Large intestine (tissue), 3 donors: ENCODE measurements around the gene NCAPH2. TPM values are rescaled to one million over a fixed set of nuclear protein-coding genes. Genes with fewer than 3 reads are reported as not detected.
"Not testable (repeated sequence)": the region's sequence is repeated elsewhere in the genome, so short reads cannot be mapped to it uniquely, and the experiment has no call there.

Source experiments
- DNase-seq, 2 donors: peaks; one replicate each; pipeline versions ENCODE4 v3.0.0 to v3.0.0-alpha.2; 2013
- H3K27ac ChIP-seq: one replicate; pipeline ENCODE4 v1.5.1; 2013; ENCODE audit warnings: low read length
- H3K27me3 ChIP-seq: 2 replicates; pipeline ENCODE4 v1.6.1; 2013; ENCODE audit warnings: low read length; ENCODE audit not compliant: control insufficient read depth, insufficient read depth
- H3K36me3 ChIP-seq: 2 replicates; pipeline ENCODE4 v1.6.1; 2013; ENCODE audit warnings: low read length; ENCODE audit not compliant: control insufficient read depth, insufficient read depth
- H3K4me1 ChIP-seq: one replicate; pipeline ENCODE4 v1.6.1; 2013; ENCODE audit warnings: low read length; ENCODE audit not compliant: control insufficient read depth, insufficient read depth
- H3K4me3 ChIP-seq: one replicate; pipeline ENCODE4 v1.5.1; 2013; ENCODE audit warnings: low read length
- H3K9me3 ChIP-seq: one replicate; pipeline ENCODE4 v1.6.1; 2013; ENCODE audit warnings: mild to moderate bottlenecking, low read depth, low read length, moderate library complexity; ENCODE audit not compliant: control insufficient read depth
- WGBS: methylation state at CpG from one replicate; pipeline ENCODE4 v1.1.5; 2013; ENCODE audit warnings: low lambda C conversion rate; ENCODE audit not compliant: insufficient coverage; 5-methylcytosine and 5-hydroxymethylcytosine counted together
- polyA plus RNA-seq: library from polyadenylated mRNA; unstranded; fragments of 120-200 nt; gene quantifications from one replicate; pipeline ENCODE4 v1.2.1, GENCODE V29; 2013

The NCAPH2 gene
- polyA plus RNA-seq, 1 donor = 31.2 TPM

GRCh38 chr22:50518606-50519005, 10.6 kb downstream of the NCAPH2 start:
- WGBS = no CpG with 5 or more reads among the region's 7 CpGs
- peaks cover 74% of the 10 kb centered on the region for H3K36me3 ChIP-seq

DNA sequence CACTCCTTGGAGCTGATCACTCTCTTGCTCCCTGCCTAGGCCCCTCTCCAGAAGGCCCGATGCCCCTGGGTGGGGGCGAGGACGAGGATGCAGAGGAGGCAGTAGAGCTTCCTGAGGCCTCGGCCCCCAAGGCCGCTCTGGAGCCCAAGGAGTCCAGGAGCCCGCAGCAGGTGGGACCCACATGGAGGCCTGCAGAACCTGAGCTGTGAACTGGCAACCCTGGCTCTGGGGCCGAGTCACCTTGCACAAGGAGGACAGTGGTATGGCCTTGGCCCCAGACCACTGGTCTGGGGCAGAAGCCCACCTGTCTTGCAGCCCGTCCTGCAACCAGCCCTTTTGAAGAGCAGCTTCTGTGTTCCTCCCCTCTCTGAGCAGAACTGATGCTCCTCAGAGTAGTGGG, 11.1 kb downstream of the NCAPH2 start:
- H3K27me3 ChIP-seq = no peaks in the 10 kb centered on the region
- peaks cover 79% of the 10 kb centered on the region for H3K36me3 ChIP-seq
- no peaks in the 10 kb centered on the region for H3K9me3 ChIP-seq
- H3K4me1 ChIP-seq = peaks cover 15% of the 10 kb centered on the region
- no peak for DNase-seq
- WGBS = no CpG with 5 or more reads among the region's 8 CpGs
- no peak overlapping the region for H3K27ac ChIP-seq
- no peak overlapping the region for H3K4me3 ChIP-seq

More at GRCh38 chr22:50518606-50519005, 10.6 kb downstream of the NCAPH2 start:
- H3K27me3 ChIP-seq = no peaks in the 10 kb centered on the region
- H3K4me3 ChIP-seq = no peak overlapping the region
- no peak for DNase-seq
- no peak overlapping the region for H3K27ac ChIP-seq
- H3K4me1 ChIP-seq = peaks cover 9% of the 10 kb centered on the region
- H3K9me3 ChIP-seq = no peaks in the 10 kb centered on the region

DNA sequence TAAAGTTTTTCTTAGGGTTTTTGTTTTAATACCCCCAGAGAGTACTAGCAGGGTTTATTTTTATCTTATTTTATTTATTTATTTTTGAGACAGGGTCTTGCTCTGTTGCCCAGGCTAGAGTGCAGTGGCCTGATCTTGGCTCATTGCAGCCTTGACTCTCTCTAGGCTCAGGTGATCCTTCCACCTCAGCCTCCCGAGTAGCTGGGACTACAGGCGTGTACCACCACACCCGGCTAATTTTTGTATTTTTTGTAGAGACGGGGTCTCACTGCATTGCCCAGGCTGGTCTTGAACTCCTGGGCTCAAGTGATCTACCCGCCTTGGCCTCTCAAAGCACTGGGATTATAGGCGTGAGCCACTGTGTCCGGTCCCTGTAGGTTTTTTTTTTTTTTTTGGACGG, 12.2 kb downstream of the NCAPH2 start:
- Histone ChIP-seq H3K4me1 (peaks cover 19% of the 10 kb centered on the region), H3K36me3 (peaks cover 73% of the 10 kb centered on the region)
- H3K27me3 ChIP-seq, H3K9me3 ChIP-seq, DNase-seq, H3K4me3 ChIP-seq, H3K27ac ChIP-seq: not testable (repeated sequence)
- no CpG with 5 or more reads among the region's 8 CpGs for WGBS

DNA sequence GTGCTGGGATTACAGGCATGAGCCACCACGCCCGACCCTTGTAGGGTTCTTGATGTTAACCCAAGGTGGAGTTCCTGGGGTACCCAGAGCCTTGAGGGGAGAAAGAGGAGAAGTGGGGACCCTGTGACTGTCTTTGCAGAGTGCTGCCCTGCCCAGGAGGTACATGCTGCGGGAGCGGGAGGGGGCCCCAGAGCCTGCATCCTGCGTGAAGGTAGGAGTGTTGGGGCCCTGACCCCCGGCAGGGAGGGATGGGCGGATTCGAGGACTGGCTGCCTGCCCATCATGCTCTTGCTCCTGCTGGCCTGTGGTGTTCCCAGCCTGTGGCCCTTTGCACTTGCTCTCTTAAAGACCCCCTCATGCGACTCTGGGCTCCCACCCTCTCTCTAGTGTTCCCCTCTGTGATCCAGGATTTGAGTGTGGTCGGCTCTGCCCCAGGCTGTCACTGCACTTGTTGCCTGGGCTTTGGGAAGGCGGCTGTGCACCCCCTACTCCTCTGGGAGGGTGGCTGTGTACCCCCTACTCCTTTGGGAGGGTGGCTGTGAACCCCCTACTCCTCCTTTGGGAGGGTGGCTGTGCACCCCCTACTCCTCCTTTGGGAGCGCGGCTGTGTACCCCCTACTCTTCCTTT, 12.9 kb downstream of the NCAPH2 start:
- H3K27me3 ChIP-seq = no peaks in the 10 kb centered on the region
- H3K27ac ChIP-seq = no peak overlapping the region
- H3K36me3 ChIP-seq = peaks cover 70% of the 10 kb centered on the region
- H3K4me1 ChIP-seq = peaks cover 19% of the 10 kb centered on the region
- DNase-seq = no peak
- no CpG with 5 or more reads among the region's 13 CpGs for WGBS
- H3K9me3 ChIP-seq = no peaks in the 10 kb centered on the region
- H3K4me3 ChIP-seq = no peak overlapping the region

DNA sequence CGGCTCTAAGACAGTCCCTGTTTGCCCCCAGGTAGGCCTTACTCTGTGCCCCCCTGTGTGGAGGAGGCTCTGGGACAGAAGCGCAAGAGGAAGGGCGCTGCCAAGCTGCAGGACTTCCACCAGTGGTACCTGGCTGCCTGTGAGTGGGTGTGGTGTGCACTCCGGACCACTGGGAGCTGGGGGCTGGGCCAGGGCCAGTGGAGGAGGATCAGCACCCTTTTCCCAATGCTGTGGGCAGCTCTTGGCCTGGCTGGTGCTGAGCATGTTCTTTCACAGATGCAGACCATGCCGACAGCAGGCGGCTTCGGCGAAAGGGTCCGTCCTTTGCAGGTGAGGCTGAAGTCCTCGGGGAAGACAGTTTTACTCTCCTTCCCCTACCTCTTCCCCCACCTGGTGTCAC, 13.7 kb downstream of the NCAPH2 start:
- WGBS = no CpG with 5 or more reads among the region's 10 CpGs
- H3K4me1 ChIP-seq = peaks cover 22% of the 10 kb centered on the region
- H3K27me3 ChIP-seq = no peaks in the 10 kb centered on the region
- no peak overlapping the region for H3K4me3 ChIP-seq
- H3K9me3 ChIP-seq = no peaks in the 10 kb centered on the region
- peaks cover 63% of the 10 kb centered on the region for H3K36me3 ChIP-seq
- H3K27ac ChIP-seq = no peak overlapping the region
- no peak for DNase-seq

- peaks cover 24% of the 10 kb centered on the region for H3K4me1 ChIP-seq
- no peaks in the 10 kb centered on the region for H3K27me3 ChIP-seq
- H3K27ac ChIP-seq = no peak overlapping the region
- no CpG with 5 or more reads among the region's 15 CpGs for WGBS
- H3K36me3 ChIP-seq = peaks cover 57% of the 10 kb centered on the region
- no peaks in the 10 kb centered on the region for H3K9me3 ChIP-seq
- no peak for DNase-seq
- no peak overlapping the region for H3K4me3 ChIP-seq
Measured at GRCh38 chr22:50522208-50522805, 14.3 kb downstream of the NCAPH2 start.

GRCh38 chr22:50522806-50523438, 14.9 kb downstream of the NCAPH2 start:
- Histone ChIP-seq H3K36me3 (peaks cover 51% of the 10 kb centered on the region), H3K27me3 (no peaks in the 10 kb centered on the region), H3K27ac (no peak overlapping the region), H3K4me3 (no peak overlapping the region), H3K9me3 (no peaks in the 10 kb centered on the region), H3K4me1 (peaks cover 24% of the 10 kb centered on the region)
- no peak for DNase-seq
- WGBS = no CpG with 5 or more reads among the region's 22 CpGs

DNA sequence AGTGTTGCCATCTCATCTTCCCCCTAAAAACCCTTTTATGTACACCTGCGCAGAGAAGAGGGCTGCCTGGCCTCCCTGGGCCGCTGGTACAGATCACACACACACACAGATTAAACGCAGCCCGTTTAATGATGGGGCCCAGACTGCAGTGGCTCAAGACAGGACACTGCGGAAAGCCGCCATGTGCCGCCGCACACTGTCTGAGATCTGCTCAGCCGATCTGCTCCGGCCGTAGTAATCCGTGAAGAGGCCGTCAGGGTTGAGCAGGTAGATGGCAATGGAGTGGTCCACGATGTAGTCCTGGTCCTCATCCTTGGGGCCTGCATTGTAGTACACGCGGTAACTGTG, 15.4 kb downstream of the NCAPH2 start:
- no peak for DNase-seq
- peaks cover 45% of the 10 kb centered on the region for H3K36me3 ChIP-seq
- no peaks in the 10 kb centered on the region for H3K9me3 ChIP-seq
- peaks cover 24% of the 10 kb centered on the region for H3K4me1 ChIP-seq
- WGBS = no CpG with 5 or more reads among the region's 16 CpGs
- no peak overlapping the region for H3K4me3 ChIP-seq
- H3K27me3 ChIP-seq = no peaks in the 10 kb centered on the region
- H3K27ac ChIP-seq = no peak overlapping the region

- H3K9me3 ChIP-seq = peaks cover 2% of the 10 kb centered on the region
- H3K27ac ChIP-seq = peak overlapping the region; percentile 88
- no CpG with 5 or more reads among the region's 25 CpGs for WGBS
- H3K4me3 ChIP-seq = peak overlapping the region; percentile 52
- H3K4me1 ChIP-seq = peaks cover 24% of the 10 kb centered on the region
- peaks cover 39% of the 10 kb centered on the region for H3K36me3 ChIP-seq
- H3K27me3 ChIP-seq = no peaks in the 10 kb centered on the region
- no peak for DNase-seq
Measured at GRCh38 chr22:50523806-50524675, 16.0 kb downstream of the NCAPH2 start.

DNA sequence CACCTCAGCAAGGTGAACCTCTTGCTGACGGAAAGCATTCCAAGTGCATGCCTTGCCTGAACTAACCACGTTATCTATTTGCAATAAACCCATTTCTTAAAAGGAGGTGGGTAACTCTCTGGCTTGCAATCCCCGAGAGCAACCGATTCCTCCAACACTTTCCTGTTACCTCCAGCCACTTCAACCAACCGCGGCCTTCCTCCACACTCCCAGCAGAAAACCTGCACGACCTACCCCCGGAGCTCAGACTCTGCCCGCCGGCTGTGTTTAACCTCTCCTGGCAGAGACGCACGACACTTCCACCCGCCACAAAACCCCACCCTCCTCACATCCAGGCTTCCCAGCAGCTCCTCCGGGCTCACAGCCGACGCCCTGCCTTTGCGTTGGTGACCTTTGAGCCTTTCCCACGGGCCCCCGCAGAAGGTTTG, 16.7 kb downstream of the NCAPH2 start:
- H3K9me3 ChIP-seq = peaks cover 8% of the 10 kb centered on the region
- H3K27me3 ChIP-seq = peaks cover 5% of the 10 kb centered on the region
- peak overlapping the region; percentile 88 for H3K27ac ChIP-seq
- H3K4me3 ChIP-seq = peak overlapping the region; percentile 52
- H3K36me3 ChIP-seq = peaks cover 34% of the 10 kb centered on the region
- WGBS = no CpG with 5 or more reads among the region's 19 CpGs
- H3K4me1 ChIP-seq = peaks cover 29% of the 10 kb centered on the region
- peak in 1 of 2 donors; percentile 92 for DNase-seq
